NCI-H2081 treated with DMSO at 0.1 percent for 48 hours (cell line): Measurements from ENCODE around the gene ARHGEF3.
A peak's percentile ranks its signal among the peaks of the same experiment; 100 is the strongest.

Source experiments
- DNase-seq: peaks from one replicate; lab custom pipeline; 2025; lab: John Stamatoyannopoulos, UW

Gene ARHGEF3

GRCh38 chr3:56822501-56822900, 20.8 kb upstream of the ARHGEF3 start:
- no peak for DNase-seq

- DNase-seq, result no peak
Observed at GRCh38 chr3:56819016-56819809, 17.5 kb upstream of the ARHGEF3 start.

GRCh38 chr3:56818156-56818985, 16.6 kb upstream of the ARHGEF3 start:
- DNase-seq, result no peak

DNA sequence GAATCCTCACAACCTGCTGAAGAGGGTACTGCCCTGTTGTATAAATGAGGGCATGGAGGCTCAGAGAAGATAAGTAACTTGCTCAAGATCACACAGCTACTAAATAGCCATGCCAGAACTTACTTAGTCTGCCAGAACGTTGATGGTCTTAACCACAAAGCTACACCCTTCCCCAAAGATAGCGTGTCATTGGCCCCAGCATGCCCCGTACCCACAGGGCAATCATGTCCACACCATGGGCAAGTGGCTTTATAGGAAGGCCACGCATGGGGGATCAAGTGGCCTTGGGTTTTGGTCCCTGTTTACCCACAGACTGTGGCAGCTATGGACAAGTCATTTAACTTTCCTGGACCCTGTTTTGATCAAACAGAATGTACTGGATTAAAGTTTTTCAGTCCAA, 15.9 kb upstream of the ARHGEF3 start:
- no peak for DNase-seq

- DNase-seq, result no peak
Observed at GRCh38 chr3:56816061-56816460, 14.3 kb upstream of the ARHGEF3 start.

DNA sequence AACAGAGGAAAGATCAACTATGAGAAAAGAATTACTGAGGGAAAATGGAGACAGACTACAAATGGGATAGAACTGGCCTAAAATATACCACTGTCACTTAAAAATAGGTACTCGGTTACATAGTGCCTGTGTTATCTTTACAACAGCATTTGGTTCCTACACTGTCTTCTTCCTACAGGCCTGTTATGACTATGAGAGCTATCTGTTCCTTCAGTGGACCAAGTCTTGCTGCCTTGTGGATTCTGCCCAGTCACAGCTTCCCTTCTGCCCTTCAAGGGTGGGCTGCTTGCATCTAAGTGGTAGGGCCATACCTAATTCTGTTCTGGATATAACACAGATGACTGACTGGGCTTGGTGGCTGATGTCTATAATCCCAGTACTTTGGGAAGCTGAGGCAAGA, 13.8 kb upstream of the ARHGEF3 start:
- no peak for DNase-seq

DNA sequence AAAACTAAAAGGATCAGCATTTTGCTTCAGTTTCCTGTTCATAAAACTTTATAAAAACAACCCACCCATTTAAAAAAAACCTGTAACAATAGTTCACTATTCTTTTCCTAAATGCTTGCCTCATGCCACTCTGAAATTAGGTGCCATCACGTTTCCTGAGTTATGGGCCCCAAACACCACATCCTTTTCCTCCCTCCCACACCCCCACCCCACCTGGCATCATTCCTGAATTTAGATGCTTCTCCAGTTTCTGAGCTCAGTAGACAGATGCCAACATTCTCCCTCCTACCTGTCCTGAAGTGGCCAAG, 11.9 kb upstream of the ARHGEF3 start:
- DNase-seq, result no peak

DNA sequence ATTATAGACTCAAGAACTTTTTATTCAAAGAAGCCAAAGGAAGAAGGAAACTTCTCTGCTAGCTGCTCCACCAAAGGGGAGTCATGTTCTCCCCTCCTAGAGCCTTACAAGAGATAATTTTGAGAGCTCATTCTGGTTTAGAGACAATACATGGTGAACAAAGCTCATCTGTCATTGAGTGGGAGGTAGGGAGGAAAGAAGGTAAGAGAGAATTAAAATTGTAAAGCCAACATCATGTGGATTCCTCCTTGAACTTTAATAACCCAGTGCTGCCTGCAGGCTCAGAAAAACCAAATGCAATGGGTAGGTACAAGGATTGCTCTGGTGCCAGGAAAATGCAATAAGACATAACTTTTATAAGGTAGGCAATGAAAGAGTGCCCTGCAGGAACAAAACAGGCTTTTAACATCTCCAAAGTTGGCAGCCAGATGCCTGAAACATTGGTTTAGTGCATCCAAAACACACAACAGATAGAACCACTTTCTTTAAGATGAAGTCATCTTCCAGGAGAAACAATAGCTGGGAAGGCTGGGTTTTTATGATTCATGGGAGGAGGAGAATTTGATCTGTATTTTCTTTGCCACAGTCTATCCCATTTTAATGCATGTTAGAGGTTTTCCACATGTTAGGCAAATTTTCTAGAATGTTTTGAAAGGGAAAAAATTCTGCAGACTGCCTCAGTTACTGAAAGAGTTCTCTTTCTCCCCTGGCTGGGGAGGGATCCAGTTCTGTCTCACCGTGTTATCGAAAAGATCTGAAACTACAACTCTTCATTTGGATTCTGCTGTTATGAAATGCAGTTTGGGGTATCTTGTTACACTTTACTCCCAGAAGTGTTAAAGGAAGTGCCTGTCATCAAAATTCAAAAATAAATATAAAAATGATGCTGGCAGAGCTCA, 11.3 kb upstream of the ARHGEF3 start:
- no peak for DNase-seq

DNA sequence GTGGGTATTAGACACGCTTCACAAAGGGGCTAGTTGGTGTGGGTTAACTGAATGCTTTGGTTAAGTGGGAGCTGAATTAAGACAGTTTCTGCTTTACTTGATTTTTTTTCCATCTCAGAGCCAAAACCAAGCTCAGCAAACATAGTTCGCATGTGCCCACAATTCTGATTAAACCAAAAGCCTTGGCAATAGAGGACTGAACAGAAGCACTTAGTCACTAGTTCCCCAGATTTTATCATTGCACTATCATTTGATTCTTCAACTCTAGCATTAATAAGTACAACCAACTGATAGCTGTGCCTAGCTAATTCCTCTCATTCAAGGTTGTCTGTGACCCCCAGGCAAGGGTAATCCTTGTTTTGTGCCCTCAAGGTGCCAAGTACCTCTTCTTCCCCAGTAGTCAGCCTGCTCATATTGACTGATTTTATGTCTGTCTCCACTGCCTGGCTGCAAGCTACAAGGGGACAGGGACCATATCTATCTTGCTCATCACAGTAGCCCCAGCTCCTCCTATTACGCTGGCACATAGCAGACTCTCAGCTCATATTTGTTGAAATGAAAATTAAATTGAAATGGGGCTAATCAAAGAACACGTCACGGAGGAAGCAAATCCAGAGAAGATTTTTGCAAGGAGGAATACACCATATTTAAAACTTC, 9.9 kb upstream of the ARHGEF3 start:
- no peak for DNase-seq

GRCh38 chr3:56810577-56811545, 9.1 kb upstream of the ARHGEF3 start:
- DNase-seq, result no peak

DNA sequence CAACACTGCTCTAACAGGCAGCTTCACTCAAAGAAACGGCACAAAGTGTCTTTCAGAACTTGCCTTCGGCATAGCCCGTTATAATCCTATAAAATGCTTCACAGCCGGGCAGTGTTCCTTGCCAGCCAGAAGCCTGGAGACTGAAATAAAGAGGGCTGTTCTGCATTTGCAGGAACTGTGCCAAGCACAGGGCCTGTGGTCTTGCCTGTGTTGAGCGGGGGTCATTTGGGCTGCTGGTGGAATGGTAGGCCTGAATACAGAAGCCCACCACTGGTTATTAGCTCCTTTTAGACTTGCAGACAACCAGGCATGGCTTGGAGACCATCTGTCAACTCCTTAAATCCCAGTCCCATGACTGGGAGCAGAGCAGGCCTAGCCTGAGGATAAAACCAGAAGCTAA, 4.7 kb upstream of the ARHGEF3 start:
- no peak for DNase-seq

- DNase-seq, result no peak
Observed at GRCh38 chr3:56802790-56803189, 1.0 kb upstream of the ARHGEF3 start.

DNA sequence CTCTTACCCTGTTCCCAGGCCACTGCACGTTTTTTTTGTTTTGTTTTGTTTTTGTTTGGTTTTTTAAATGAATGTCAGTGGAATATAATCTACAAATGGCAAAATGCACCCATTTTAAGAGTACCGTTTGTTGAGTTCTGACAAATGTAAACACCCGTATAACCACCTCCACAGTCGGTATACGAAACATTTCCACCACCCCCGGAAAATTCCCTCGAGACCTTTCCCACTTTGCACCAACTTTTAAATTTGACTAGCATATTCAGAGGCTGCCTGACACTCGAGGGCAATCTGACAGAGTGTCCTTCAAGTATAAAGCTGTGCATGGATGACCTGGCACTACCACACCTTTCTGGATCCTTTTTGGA, 613 bp upstream of the ARHGEF3 start:
- DNase-seq, result no peak

DNA sequence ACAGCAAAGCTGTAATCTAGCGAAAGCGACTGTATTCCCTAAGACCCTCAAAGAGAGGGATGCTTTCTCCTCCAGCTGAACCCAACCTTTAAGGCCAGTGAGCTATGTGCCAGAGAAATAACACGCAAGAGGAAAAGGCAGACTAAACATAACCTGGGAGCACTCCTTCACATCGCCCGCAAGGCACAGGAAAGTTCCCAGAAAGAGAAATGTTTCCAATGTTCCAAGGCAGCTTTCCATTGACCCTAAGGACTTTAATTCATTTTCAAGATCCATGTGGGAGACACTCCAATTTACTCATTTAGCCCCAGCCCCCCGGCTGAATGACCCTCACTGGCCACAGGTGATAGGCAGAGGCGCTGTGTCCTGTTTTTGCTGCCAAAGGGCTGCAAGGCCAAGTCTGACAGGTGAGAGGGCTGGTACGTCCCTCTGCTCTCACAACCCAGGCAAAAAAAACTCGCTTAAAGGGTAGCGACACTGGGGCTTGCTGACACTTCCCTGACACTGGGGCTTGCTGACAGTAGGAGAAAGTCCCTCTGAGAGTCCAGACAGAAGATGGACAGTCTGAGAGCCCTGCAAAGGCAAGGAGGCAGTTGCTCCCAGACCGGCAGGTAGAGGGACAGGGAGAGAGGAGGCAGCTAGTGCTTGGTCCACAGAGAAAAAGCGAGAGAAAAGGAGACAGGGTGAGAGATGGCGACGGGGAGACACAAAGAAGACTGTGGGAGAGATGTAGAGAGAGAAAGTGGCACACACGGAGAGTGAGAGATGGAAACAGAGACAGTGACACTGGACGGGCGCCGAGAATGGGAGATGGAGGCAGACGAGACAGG, 702 bp downstream of the ARHGEF3 start:
- no peak for DNase-seq

- no peak for DNase-seq
Observed at GRCh38 chr3:56800130-56800831, 1.5 kb downstream of the ARHGEF3 start.

GRCh38 chr3:56799251-56799882, 2.4 kb downstream of the ARHGEF3 start:
- DNase-seq, result peak; percentile 38

GRCh38 chr3:56796996-56797395, 4.8 kb downstream of the ARHGEF3 start:
- DNase-seq, result no peak

GRCh38 chr3:56796202-56796601, 5.5 kb downstream of the ARHGEF3 start:
- no peak for DNase-seq

GRCh38 chr3:56795829-56796185, 5.9 kb downstream of the ARHGEF3 start:
- peak; percentile 86 for DNase-seq
